K562 (cell line): ENCODE measurements around the gene EXOC2. TPM values are rescaled to one million over a fixed set of nuclear protein-coding genes. Genes with fewer than 3 reads are reported as not detected.

Source experiments
- ATF2 ChIP-seq: sonication (generic); formaldehyde crosslinking; IDR thresholded peaks from 2 replicates; pipeline ENCODE4 v1.8.1; 2022; ENCODE audit warnings: missing genetic modification reagents
- ATF7 ChIP-seq: fragments of 450-650 bp; IDR thresholded peaks from 2 replicates; pipeline ENCODE4 v1.7.1; 2014; ENCODE audit warnings: mild to moderate bottlenecking, moderate library complexity
- DMBX1 ChIP-seq: fragments of 250-450 bp; sonication (Bioruptor Pico); IDR thresholded peaks from 2 replicates; pipeline ENCODE4 v1.8.0; 2022; ENCODE audit warnings: inconsistent platforms, mild to moderate bottlenecking, moderate library complexity, borderline replicate concordance
- FUS ChIP-seq: fragments of 200-400 bp; formaldehyde crosslinking; optimal IDR thresholded peaks from 2 replicates; pipeline ENCODE3; 2017; ENCODE audit warnings: low read depth, low read length
- GTF2E2 ChIP-seq: fragments of 200-800 bp; sonication (Bioruptor generic); IDR thresholded peaks from 2 replicates; pipeline ENCODE4 v1.6.1; 2016; ENCODE audit warnings: missing genetic modification characterization, missing compliant biosample characterization
- HDAC1 ChIP-seq, 2 experiments: fragments of 450-650 bp; IDR thresholded peaks; 2 replicates each; pipeline ENCODE4 v1.6.1; 2016 to 2017; ENCODE audit warnings: inconsistent platforms in 1 of 2, mild to moderate bottlenecking in 1 of 2, moderate library complexity in 1 of 2
- HDAC2 ChIP-seq: fragments of 450-650 bp; IDR thresholded peaks from 2 replicates; pipeline ENCODE4 v1.6.1; 2016; ENCODE audit warnings: mild to moderate bottlenecking
- HOXB6 ChIP-seq: fragments of 250-450 bp; sonication (Bioruptor Pico); IDR thresholded peaks from 2 replicates; pipeline ENCODE4 v1.5.1; 2022; ENCODE audit warnings: mild to moderate bottlenecking, borderline replicate concordance
- MED1 ChIP-seq: sonication (generic); formaldehyde crosslinking; IDR thresholded peaks from 2 replicates; pipeline ENCODE4 v1.8.1; 2023; ENCODE audit warnings: missing genetic modification reagents, borderline replicate concordance
- NCOA4 ChIP-seq: fragments of 450-650 bp; IDR thresholded peaks from 2 replicates; pipeline ENCODE4 v1.6.1; 2018; ENCODE audit warnings: mild to moderate bottlenecking; ENCODE audit not compliant: partially characterized antibody
- NRF1 ChIP-seq, 2 experiments: fragments of 450-650 bp; IDR thresholded peaks in 1 of 2; conservative IDR thresholded peaks in 1 of 2; 2 replicates each; pipeline ENCODE4 v1.6.1; 2014; ENCODE audit warnings: mild to moderate bottlenecking in 2 of 2
- PURB ChIP-seq: sonication (generic); formaldehyde crosslinking; IDR thresholded peaks from 2 replicates; pipeline ENCODE4 v1.9.0; 2021; ENCODE audit warnings: low read depth, mild to moderate bottlenecking, missing genetic modification reagents
- RBFOX2 ChIP-seq: fragments of 200-400 bp; formaldehyde crosslinking; IDR thresholded peaks from 2 replicates; pipeline ENCODE4 v1.6.1; 2017; ENCODE audit warnings: low read depth, mild to moderate bottlenecking, low read length, moderate library complexity
- SMAD2 ChIP-seq: fragments of 150-350 bp; IDR thresholded peaks from 2 replicates; pipeline ENCODE4 v1.6.1; 2014; ENCODE audit warnings: low read depth, mild to moderate bottlenecking, low read length
- SP1 ChIP-seq: sonication (generic); formaldehyde crosslinking; IDR thresholded peaks from 2 replicates; pipeline ENCODE4 v1.8.1; 2022; ENCODE audit warnings: mild to moderate bottlenecking, missing genetic modification reagents
- SUPT5H ChIP-seq: fragments of 450-650 bp; IDR thresholded peaks from 2 replicates; pipeline ENCODE4 v1.6.1; 2016
- TCF3 ChIP-seq: sonication (generic); formaldehyde crosslinking; IDR thresholded peaks from 2 replicates; pipeline ENCODE4 v1.4.0; 2020; ENCODE audit warnings: mild to moderate bottlenecking, missing genetic modification reagents
- TCFL5 ChIP-seq: fragments of 250-450 bp; sonication (Bioruptor Pico); conservative IDR thresholded peaks from 2 replicates; pipeline ENCODE4 v1.6.1; 2021; ENCODE audit warnings: mild to moderate bottlenecking, moderate library complexity, matching md5 sums
- ZKSCAN3 ChIP-seq: fragments of 250-450 bp; sonication (Bioruptor Pico); IDR thresholded peaks from 2 replicates; pipeline ENCODE4 v1.4.0; 2020
- ZNF140 ChIP-seq: fragments of 250-450 bp; sonication (Bioruptor Pico); IDR thresholded peaks from 2 replicates; pipeline ENCODE4 v1.8.0; 2021; ENCODE audit warnings: moderate library complexity, mild to moderate bottlenecking, inconsistent platforms
- ZNF232 ChIP-seq: sonication (generic); formaldehyde crosslinking; IDR thresholded peaks from 2 replicates; pipeline ENCODE4 v1.8.0; 2022; ENCODE audit warnings: mild to moderate bottlenecking, missing genetic modification reagents
- ZNF695 ChIP-seq: fragments of 450-650 bp; formaldehyde crosslinking; IDR thresholded peaks from 2 replicates; pipeline ENCODE4 v1.4.0; 2020; ENCODE audit warnings: mild to moderate bottlenecking, moderate library complexity
- ZNF79 ChIP-seq: fragments of 250-450 bp; sonication (Bioruptor Pico); IDR thresholded peaks from 2 replicates; pipeline ENCODE4 v1.4.0; 2020; ENCODE audit warnings: low read depth, mild to moderate bottlenecking, moderate library complexity
- ZSCAN29 ChIP-seq: fragments of 450-650 bp; IDR thresholded peaks from 2 replicates; pipeline ENCODE4 v1.6.1; 2017
- polyA plus RNA-seq, 8 experiments: library from polyadenylated mRNA; depleted of rRNA in 4 of 8; stranded (reverse) in 5 of 8; unstranded in 3 of 8; fragments of >200 nt; fragmentation: Nextera tagmentation in 2 of 8; fragmentation: Illumina TruSeq in 1 of 8; extraction: Ambion mirVana in 2 of 8; extraction: Trizol in 1 of 8; gene quantifications; 2 replicates each; pipeline versions ENCODE4 v1.2.1 to v1.2.3, GENCODE V29; 2011 to 2014; ENCODE audit warnings: inconsistent platforms in 1 of 8, missing spikeins in 1 of 8
- total RNA-seq, 7 experiments: library from RNA; depleted of rRNA in 6 of 7; stranded (reverse); fragments of >200 nt in 6 of 7; fragmentation: Illumina TruSeq in 2 of 7; extraction: Trizol in 2 of 7; gene quantifications; 2 replicates each; pipeline versions ENCODE4 v1.2.1 to v1.2.3, GENCODE V29; 2011 to 2021; ENCODE audit warnings: low replicate concordance in 1 of 7
- TF ChIP-seq, protein P1 (sequence below): fragments of 450-650 bp; conservative IDR thresholded peaks from 2 replicates; pipeline ENCODE4 v1.6.1; 2016; ENCODE audit warnings: missing genetic modification characterization, low read depth, mild to moderate bottlenecking, missing compliant biosample characterization, moderate library complexity
- TF ChIP-seq, protein P2 (sequence below): fragments of 250-450 bp; sonication (Bioruptor Pico); IDR thresholded peaks from 2 replicates; pipeline ENCODE4 v1.5.0; 2020; ENCODE audit warnings: mild to moderate bottlenecking, borderline replicate concordance
- TF ChIP-seq, protein P3 (sequence below): fragments of 450-650 bp; formaldehyde crosslinking; IDR thresholded peaks from 2 replicates; pipeline ENCODE4 v1.4.0; 2022; ENCODE audit warnings: mild to moderate bottlenecking, moderate library complexity

The EXOC2 gene
- total and polyA plus RNA-seq, 9 of the 15 experiments (the other 6 are each of a cell fraction or from before 2014, with no cell fraction given): 12.2 to 30.2 (median 24.2) TPM

DNA sequence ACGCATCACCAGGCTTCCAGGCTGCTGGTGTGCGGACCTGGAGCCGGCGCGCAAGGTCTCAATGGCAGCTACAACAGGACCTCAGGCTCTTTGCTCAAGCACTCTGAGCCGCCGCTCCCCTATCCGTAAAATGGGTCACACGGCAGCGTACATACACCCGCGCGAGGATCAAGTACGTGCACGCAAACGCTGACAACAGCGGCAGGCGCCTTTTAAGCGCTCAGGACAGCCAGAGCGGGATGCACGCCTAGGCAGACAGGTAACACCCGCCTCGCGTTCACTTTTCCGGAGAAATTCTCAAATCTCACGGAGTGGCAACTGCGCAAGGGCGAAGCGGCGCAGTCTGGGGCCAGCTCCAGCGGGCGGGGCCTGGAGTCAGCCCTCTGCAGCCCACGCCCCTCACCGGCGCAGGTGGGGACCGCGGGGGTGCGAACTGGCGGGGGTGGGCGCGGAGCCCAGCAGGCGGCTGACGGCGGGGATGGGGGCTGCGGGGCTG, 535 bp downstream of the EXOC2 start (continued):
- TF ChIP-seq HDAC2 (peak; percentile 62), ZNF140 (no peak), PURB (CRISPR knock-in tag) (no peak), HOXB6 (CRISPR knock-in tag) (0 out of 2 replicates have a peak, but pooled peaks have one; percentile 58), ZNF232 (no peak), DMBX1 (CRISPR knock-in tag) (no peak), ZKSCAN3 (CRISPR knock-in tag) (no peak), TCFL5 (no peak), ZSCAN29 (0 out of 2 replicates have a peak, but pooled peaks have one; percentile 21), HDAC1 (IDR thresholded peaks at IDR 0.05) (peak in 1 of 2 experiments; percentile 5; a peak in 1 of 4 replicates), ZNF695 (CRISPR knock-in tag) (no peak), ZNF79 (no peak), ATF2 (no peak), MED1 (CRISPR knock-in tag) (no peak), NCOA4 (no peak), FUS (no peak), SMAD2 (no peak), NRF1 (conservative IDR thresholded peaks at IDR 0.05 in 1 of 2, IDR thresholded peaks at IDR 0.05 in 1 of 2) (peak; percentile 86 to 88), SP1 (CRISPR knock-in tag) (no peak), SUPT5H (no peak), ATF7 (no peak), GTF2E2 (no peak), RBFOX2 (peak; percentile 42; the same call in 1 of the 2 replicates), TCF3 (no peak)
- TF ChIP-seq, protein P1, sequence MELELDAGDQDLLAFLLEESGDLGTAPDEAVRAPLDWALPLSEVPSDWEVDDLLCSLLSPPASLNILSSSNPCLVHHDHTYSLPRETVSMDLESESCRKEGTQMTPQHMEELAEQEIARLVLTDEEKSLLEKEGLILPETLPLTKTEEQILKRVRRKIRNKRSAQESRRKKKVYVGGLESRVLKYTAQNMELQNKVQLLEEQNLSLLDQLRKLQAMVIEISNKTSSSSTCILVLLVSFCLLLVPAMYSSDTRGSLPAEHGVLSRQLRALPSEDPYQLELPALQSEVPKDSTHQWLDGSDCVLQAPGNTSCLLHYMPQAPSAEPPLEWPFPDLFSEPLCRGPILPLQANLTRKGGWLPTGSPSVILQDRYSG (tag): no peak
- TF ChIP-seq, protein P2, sequence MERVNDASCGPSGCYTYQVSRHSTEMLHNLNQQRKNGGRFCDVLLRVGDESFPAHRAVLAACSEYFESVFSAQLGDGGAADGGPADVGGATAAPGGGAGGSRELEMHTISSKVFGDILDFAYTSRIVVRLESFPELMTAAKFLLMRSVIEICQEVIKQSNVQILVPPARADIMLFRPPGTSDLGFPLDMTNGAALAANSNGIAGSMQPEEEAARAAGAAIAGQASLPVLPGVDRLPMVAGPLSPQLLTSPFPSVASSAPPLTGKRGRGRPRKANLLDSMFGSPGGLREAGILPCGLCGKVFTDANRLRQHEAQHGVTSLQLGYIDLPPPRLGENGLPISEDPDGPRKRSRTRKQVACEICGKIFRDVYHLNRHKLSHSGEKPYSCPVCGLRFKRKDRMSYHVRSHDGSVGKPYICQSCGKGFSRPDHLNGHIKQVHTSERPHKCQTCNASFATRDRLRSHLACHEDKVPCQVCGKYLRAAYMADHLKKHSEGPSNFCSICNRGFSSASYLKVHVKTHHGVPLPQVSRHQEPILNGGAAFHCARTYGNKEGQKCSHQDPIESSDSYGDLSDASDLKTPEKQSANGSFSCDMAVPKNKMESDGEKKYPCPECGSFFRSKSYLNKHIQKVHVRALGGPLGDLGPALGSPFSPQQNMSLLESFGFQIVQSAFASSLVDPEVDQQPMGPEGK (CRISPR knock-in tag): no peak
- TF ChIP-seq, protein P3, sequence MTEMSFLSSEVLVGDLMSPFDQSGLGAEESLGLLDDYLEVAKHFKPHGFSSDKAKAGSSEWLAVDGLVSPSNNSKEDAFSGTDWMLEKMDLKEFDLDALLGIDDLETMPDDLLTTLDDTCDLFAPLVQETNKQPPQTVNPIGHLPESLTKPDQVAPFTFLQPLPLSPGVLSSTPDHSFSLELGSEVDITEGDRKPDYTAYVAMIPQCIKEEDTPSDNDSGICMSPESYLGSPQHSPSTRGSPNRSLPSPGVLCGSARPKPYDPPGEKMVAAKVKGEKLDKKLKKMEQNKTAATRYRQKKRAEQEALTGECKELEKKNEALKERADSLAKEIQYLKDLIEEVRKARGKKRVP (CRISPR knock-in tag): no peak
